ENCODE measurements around the gene SLC7A11.

GRCh38 chr4:138118270-138118669 lies 123.9 kb downstream of the SLC7A11 start:
- TF ChIP-seq CTCF (IDR thresholded peaks at IDR 0.05) (no peak), POLR2A (IDR thresholded peaks at IDR 0.05) (no peak), EP300 (IDR thresholded peaks at IDR 0.05) (no peak)
